K562 (cell line): ENCODE measurements around the gene CDR2L. TPM values are rescaled to one million over a fixed set of nuclear protein-coding genes. Genes with fewer than 3 reads are reported as not detected.

Experiments
- ARID1B ChIP-seq: fragments of 450-650 bp; IDR thresholded peaks from 2 replicates; pipeline ENCODE4 v1.6.1; 2016; ENCODE audit warnings: antibody characterized with exemption, mild to moderate bottlenecking, inconsistent platforms
- CREM ChIP-seq: IDR thresholded peaks from 2 replicates; pipeline ENCODE4 v1.6.1; 2014; ENCODE audit warnings: antibody characterized with exemption, low read depth
- ETV5 ChIP-seq: sonication (generic); formaldehyde crosslinking; IDR thresholded peaks from 2 replicates; pipeline ENCODE4 v1.4.0; 2020; ENCODE audit warnings: low read depth, mild to moderate bottlenecking, missing genetic modification reagents
- HDAC2 ChIP-seq: fragments of 450-650 bp; IDR thresholded peaks from 2 replicates; pipeline ENCODE4 v1.6.1; 2016; ENCODE audit warnings: mild to moderate bottlenecking
- JUND ChIP-seq, 2 experiments: IDR thresholded peaks; 2 replicates in 1 of 2; 3 replicates in 1 of 2; pipeline ENCODE4 v1.6.1; 2011; ENCODE audit warnings: borderline replicate concordance in 2 of 2, low read depth in 2 of 2, low read length in 2 of 2, improper control_type of control experiment in 1 of 2, missing biosample characterization in 1 of 2, missing genetic modification characterization in 1 of 2, missing genetic modification reagents in 1 of 2
- MEF2A ChIP-seq: IDR thresholded peaks from 2 replicates; pipeline ENCODE4 v1.6.1; 2011; ENCODE audit warnings: low read depth, mild to moderate bottlenecking, low read length, moderate library complexity; ENCODE audit not compliant: control insufficient read depth
- MTF1 ChIP-seq: fragments of 250-450 bp; sonication (Bioruptor Pico); IDR thresholded peaks from 2 replicates; pipeline ENCODE4 v1.9.0; 2021; ENCODE audit warnings: moderate library complexity, mild to moderate bottlenecking, inconsistent platforms, borderline replicate concordance
- NFYB ChIP-seq: IDR thresholded peaks from 2 replicates; pipeline ENCODE4 v1.6.1; 2011; ENCODE audit warnings: mild to moderate bottlenecking, moderate library complexity; ENCODE audit not compliant: insufficient read length; ENCODE audit errors: extremely low read depth
- RAD21 ChIP-seq, 2 experiments: fragments of 250-450 bp in 1 of 2; fragments of 450-650 bp in 1 of 2; sonication (Bioruptor Pico) in 1 of 2; formaldehyde crosslinking in 1 of 2; IDR thresholded peaks in 1 of 2; conservative IDR thresholded peaks in 1 of 2; 2 replicates each; pipeline versions ENCODE4 v1.4.0 to v1.8.0; 2020 to 2022; ENCODE audit warnings: mild to moderate bottlenecking in 2 of 2, moderate library complexity in 1 of 2
- ZNF134 ChIP-seq: fragments of 250-450 bp; sonication (Bioruptor Pico); conservative IDR thresholded peaks from 2 replicates; pipeline ENCODE4 v1.4.0; 2020
- ZNF583 ChIP-seq: fragments of 250-450 bp; sonication (Bioruptor Pico); IDR thresholded peaks from 2 replicates; pipeline ENCODE4 v1.4.0; 2020
- polyA plus RNA-seq, 8 experiments: library from polyadenylated mRNA; depleted of rRNA in 4 of 8; stranded (reverse) in 5 of 8; unstranded in 3 of 8; fragments of >200 nt; fragmentation: Nextera tagmentation in 2 of 8; fragmentation: Illumina TruSeq in 1 of 8; extraction: Ambion mirVana in 2 of 8; extraction: Trizol in 1 of 8; gene quantifications; 2 replicates each; pipeline versions ENCODE4 v1.2.1 to v1.2.3, GENCODE V29; 2011 to 2014; ENCODE audit warnings: inconsistent platforms in 1 of 8, missing spikeins in 1 of 8
- total RNA-seq, 7 experiments: library from RNA; depleted of rRNA in 6 of 7; stranded (reverse); fragments of >200 nt in 6 of 7; fragmentation: Illumina TruSeq in 2 of 7; extraction: Trizol in 2 of 7; gene quantifications; 2 replicates each; pipeline versions ENCODE4 v1.2.1 to v1.2.3, GENCODE V29; 2011 to 2021; ENCODE audit warnings: low replicate concordance in 1 of 7
- TF ChIP-seq, protein P1 (sequence below), 3 experiments: fragments of 200-800 bp in 1 of 3; fragments of 250-450 bp in 1 of 3; fragments of 450-650 bp in 1 of 3; sonication (Bioruptor Pico) in 1 of 3; sonication (Bioruptor generic) in 1 of 3; formaldehyde crosslinking in 1 of 3; IDR thresholded peaks; 2 replicates each; pipeline versions ENCODE4 v1.6.1 to v1.8.0; 2016 to 2022; ENCODE audit warnings: mild to moderate bottlenecking in 2 of 3, missing genetic modification characterization in 2 of 3, missing compliant biosample characterization in 1 of 3, moderate library complexity in 1 of 3
- TF ChIP-seq, protein P2 (sequence below), 3 experiments: IDR thresholded peaks in 2 of 3; conservative IDR thresholded peaks in 1 of 3; 2 replicates each; pipeline ENCODE4 v1.5.1; 2011 to 2012; ENCODE audit warnings: low read length in 3 of 3, mild to moderate bottlenecking in 3 of 3, control low read depth in 2 of 3, improper control_type of control experiment in 1 of 3, inconsistent platforms in 1 of 3, low read depth in 1 of 3, mixed read lengths in 1 of 3, moderate library complexity in 1 of 3; ENCODE audit not compliant: insufficient read depth in 2 of 3
- TF ChIP-seq, protein P3 (sequence below): fragments of 450-650 bp; formaldehyde crosslinking; IDR thresholded peaks from 2 replicates; pipeline ENCODE4 v1.4.0; 2020; ENCODE audit warnings: mild to moderate bottlenecking, moderate library complexity
- TF ChIP-seq, protein P4 (sequence below): fragments of 450-650 bp; formaldehyde crosslinking; IDR thresholded peaks from 2 replicates; pipeline ENCODE4 v1.4.0; 2022; ENCODE audit warnings: missing genetic modification characterization
- TF ChIP-seq, protein P5 (sequence below): sonication (generic); formaldehyde crosslinking; IDR thresholded peaks from 2 replicates; pipeline ENCODE4 v1.8.0; 2022; ENCODE audit warnings: missing genetic modification reagents, mild to moderate bottlenecking, moderate library complexity, borderline replicate concordance

CDR2L gene
- total and polyA plus RNA-seq, 9 of the 15 experiments (the other 6 are each of a cell fraction or from before 2014, with no cell fraction given) = 2.7 to 16.0 (median 7.3) TPM

DNA sequence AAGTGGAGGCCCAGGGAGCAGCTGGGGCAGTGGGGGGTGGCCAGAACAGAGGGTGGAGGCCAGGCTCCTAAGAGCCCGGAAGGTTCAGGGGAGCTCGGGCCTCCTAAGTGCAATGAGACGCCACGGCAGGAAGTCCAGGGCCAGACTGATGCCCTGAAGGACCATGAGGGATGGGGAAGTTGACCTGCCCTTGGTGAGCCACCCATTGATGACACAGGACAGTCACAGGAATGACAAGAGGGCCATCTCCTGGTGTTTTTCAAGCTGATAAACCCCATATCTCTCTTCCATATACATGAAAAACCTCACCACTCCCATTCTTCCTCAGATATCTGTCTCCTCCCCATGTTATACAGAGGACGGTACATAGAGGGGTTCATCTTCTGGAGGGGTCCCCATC, 19.2 kb downstream of the CDR2L start (continued):
- TF ChIP-seq, protein P1, sequence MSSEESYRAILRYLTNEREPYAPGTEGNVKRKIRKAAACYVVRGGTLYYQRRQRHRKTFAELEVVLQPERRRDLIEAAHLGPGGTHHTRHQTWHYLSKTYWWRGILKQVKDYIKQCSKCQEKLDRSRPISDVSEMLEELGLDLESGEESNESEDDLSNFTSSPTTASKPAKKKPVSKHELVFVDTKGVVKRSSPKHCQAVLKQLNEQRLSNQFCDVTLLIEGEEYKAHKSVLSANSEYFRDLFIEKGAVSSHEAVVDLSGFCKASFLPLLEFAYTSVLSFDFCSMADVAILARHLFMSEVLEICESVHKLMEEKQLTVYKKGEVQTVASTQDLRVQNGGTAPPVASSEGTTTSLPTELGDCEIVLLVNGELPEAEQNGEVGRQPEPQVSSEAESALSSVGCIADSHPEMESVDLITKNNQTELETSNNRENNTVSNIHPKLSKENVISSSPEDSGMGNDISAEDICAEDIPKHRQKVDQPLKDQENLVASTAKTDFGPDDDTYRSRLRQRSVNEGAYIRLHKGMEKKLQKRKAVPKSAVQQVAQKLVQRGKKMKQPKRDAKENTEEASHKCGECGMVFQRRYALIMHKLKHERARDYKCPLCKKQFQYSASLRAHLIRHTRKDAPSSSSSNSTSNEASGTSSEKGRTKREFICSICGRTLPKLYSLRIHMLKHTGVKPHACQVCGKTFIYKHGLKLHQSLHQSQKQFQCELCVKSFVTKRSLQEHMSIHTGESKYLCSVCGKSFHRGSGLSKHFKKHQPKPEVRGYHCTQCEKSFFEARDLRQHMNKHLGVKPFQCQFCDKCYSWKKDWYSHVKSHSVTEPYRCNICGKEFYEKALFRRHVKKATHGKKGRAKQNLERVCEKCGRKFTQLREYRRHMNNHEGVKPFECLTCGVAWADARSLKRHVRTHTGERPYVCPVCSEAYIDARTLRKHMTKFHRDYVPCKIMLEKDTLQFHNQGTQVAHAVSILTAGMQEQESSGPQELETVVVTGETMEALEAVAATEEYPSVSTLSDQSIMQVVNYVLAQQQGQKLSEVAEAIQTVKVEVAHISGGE (CRISPR knock-in tag; IDR thresholded peaks at IDR 0.05) = peak in 1 of 3 experiments; percentile 39; a peak in 1 of 6 replicates
- TF ChIP-seq, protein P2, sequence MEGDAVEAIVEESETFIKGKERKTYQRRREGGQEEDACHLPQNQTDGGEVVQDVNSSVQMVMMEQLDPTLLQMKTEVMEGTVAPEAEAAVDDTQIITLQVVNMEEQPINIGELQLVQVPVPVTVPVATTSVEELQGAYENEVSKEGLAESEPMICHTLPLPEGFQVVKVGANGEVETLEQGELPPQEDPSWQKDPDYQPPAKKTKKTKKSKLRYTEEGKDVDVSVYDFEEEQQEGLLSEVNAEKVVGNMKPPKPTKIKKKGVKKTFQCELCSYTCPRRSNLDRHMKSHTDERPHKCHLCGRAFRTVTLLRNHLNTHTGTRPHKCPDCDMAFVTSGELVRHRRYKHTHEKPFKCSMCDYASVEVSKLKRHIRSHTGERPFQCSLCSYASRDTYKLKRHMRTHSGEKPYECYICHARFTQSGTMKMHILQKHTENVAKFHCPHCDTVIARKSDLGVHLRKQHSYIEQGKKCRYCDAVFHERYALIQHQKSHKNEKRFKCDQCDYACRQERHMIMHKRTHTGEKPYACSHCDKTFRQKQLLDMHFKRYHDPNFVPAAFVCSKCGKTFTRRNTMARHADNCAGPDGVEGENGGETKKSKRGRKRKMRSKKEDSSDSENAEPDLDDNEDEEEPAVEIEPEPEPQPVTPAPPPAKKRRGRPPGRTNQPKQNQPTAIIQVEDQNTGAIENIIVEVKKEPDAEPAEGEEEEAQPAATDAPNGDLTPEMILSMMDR (IDR thresholded peaks at IDR 0.05 in 2 of 3, conservative IDR thresholded peaks at IDR 0.05 in 1 of 3; ENCODE audit: insufficient read depth in 2 of 3, low read depth in 1 of 3, low read length in 3 of 3) = peak; percentile 60 to 80 (median 61)
- TF ChIP-seq ARID1B (no peak), NFYB (no peak), HDAC2 (0 out of 2 replicates have a peak, but pooled peaks have one; percentile 16), JUND (IDR thresholded peaks at IDR 0.05; ENCODE audit: borderline replicate concordance, low read depth, low read length) (peak; percentile 49; the same call in 1 of the 2 replicates), JUND (tag; IDR thresholded peaks at IDR 0.05; ENCODE audit: borderline replicate concordance, low read depth, low read length) (0 out of 3 replicates have a peak, but pooled peaks have one; percentile 25), MTF1 (CRISPR knock-in tag) (no peak), MEF2A (no peak), CREM (peak; percentile 15; the same call in 1 of the 2 replicates), ETV5 (CRISPR knock-in tag) (no peak), ZNF583 (CRISPR knock-in tag) (no peak), RAD21 (CRISPR knock-in tag; conservative IDR thresholded peaks at IDR 0.05 in 1 of 2, IDR thresholded peaks at IDR 0.05 in 1 of 2) (peak; percentile 89 to 96), ZNF134 (no peak)
- TF ChIP-seq, protein P3, sequence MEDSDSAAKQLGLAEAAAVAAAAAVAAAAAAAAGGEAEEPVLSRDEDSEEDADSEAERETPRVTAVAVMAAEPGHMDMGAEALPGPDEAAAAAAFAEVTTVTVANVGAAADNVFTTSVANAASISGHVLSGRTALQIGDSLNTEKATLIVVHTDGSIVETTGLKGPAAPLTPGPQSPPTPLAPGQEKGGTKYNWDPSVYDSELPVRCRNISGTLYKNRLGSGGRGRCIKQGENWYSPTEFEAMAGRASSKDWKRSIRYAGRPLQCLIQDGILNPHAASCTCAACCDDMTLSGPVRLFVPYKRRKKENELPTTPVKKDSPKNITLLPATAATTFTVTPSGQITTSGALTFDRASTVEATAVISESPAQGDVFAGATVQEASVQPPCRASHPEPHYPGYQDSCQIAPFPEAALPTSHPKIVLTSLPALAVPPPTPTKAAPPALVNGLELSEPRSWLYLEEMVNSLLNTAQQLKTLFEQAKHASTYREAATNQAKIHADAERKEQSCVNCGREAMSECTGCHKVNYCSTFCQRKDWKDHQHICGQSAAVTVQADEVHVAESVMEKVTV (CRISPR knock-in tag) = peak; percentile 88
- TF ChIP-seq, protein P4, sequence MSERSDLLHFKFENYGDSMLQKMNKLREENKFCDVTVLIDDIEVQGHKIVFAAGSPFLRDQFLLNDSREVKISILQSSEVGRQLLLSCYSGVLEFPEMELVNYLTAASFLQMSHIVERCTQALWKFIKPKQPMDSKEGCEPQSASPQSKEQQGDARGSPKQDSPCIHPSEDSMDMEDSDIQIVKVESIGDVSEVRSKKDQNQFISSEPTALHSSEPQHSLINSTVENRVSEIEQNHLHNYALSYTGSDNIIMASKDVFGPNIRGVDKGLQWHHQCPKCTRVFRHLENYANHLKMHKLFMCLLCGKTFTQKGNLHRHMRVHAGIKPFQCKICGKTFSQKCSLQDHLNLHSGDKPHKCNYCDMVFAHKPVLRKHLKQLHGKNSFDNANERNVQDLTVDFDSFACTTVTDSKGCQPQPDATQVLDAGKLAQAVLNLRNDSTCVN = no peak
- TF ChIP-seq, protein P5, sequence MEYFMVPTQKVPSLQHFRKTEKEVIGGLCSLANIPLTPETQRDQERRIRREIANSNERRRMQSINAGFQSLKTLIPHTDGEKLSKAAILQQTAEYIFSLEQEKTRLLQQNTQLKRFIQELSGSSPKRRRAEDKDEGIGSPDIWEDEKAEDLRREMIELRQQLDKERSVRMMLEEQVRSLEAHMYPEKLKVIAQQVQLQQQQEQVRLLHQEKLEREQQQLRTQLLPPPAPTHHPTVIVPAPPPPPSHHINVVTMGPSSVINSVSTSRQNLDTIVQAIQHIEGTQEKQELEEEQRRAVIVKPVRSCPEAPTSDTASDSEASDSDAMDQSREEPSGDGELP = peak; percentile 40; the same call in 1 of the 2 replicates
